ENCODE results near the gene PIGP.
"Not testable (repeated sequence)": the region's sequence is repeated elsewhere in the genome, so short reads cannot be mapped to it uniquely, and the experiment has no call there.

Gene PIGP

DNA sequence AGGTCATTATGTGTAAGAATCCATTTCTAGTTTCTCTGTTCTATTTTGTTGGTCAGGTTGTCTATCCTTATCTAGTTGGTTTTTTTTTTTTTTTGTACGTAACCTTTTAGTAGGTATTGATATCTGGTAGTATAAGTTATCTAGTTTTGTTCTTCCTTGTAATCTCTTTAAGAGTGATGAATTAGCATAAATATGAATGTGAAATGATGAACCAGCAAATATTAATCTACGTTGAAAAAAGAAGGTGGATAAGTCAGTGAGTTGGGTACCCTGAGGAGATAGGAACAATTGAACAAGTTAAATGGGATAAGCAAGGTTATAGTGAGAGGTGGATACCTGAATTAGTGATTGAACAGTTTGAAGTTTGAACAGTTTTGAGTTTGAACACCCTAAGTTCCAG, 34.1 kb upstream of the PIGP start:
- no peaks in the 10 kb centered on the region for H3K27me3 ChIP-seq
- TF ChIP-seq, protein P1, sequence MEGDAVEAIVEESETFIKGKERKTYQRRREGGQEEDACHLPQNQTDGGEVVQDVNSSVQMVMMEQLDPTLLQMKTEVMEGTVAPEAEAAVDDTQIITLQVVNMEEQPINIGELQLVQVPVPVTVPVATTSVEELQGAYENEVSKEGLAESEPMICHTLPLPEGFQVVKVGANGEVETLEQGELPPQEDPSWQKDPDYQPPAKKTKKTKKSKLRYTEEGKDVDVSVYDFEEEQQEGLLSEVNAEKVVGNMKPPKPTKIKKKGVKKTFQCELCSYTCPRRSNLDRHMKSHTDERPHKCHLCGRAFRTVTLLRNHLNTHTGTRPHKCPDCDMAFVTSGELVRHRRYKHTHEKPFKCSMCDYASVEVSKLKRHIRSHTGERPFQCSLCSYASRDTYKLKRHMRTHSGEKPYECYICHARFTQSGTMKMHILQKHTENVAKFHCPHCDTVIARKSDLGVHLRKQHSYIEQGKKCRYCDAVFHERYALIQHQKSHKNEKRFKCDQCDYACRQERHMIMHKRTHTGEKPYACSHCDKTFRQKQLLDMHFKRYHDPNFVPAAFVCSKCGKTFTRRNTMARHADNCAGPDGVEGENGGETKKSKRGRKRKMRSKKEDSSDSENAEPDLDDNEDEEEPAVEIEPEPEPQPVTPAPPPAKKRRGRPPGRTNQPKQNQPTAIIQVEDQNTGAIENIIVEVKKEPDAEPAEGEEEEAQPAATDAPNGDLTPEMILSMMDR (IDR thresholded peaks at IDR 0.05), result no peak
- no peaks in the 10 kb centered on the region for H3K36me3 ChIP-seq

DNA sequence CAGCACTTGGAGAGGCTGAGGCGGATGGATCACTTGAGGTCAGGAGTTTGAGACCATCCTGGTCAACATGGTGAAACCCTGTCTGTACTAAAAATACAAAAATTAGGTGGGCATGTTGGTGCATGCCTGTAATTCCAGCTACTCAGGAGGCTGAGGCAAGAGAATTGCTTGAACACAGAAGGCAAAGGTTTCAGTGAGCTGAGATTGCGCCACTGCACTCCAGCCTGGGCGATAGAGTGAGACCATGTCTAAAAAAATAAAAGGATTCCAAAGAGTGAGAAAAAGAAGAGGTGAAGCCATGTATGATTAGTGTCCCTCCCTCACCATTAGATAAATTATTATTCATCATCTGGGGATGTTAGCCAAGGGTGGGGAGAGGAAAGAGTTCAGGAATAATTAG, 29.9 kb upstream of the PIGP start:
- H3K27ac ChIP-seq; H3K9me3 ChIP-seq; H3K4me3 ChIP-seq (ENCODE audit: low read depth in 1 of 2, low read length in 1 of 2); H3K4me1 ChIP-seq (ENCODE audit: control insufficient read depth in 1 of 2, insufficient read depth in 1 of 2, low read depth in 1 of 2, low read length in 1 of 2); H3K27me3 ChIP-seq: not testable (repeated sequence)
- H3K36me3 ChIP-seq, result peaks cover 12% of the 10 kb centered on the region

More for the DNA sequence above, 34.1 kb upstream of the PIGP start:
- Histone ChIP-seq H3K4me1 (ENCODE audit: control insufficient read depth in 1 of 2, insufficient read depth in 1 of 2, low read depth in 1 of 2, low read length in 1 of 2) (no peaks in the 10 kb centered on the region), H3K27ac (no peak overlapping the region), H3K9me3 (no peaks in the 10 kb centered on the region), H3K4me3 (ENCODE audit: low read depth in 1 of 2, low read length in 1 of 2) (no peak overlapping the region)

DNA sequence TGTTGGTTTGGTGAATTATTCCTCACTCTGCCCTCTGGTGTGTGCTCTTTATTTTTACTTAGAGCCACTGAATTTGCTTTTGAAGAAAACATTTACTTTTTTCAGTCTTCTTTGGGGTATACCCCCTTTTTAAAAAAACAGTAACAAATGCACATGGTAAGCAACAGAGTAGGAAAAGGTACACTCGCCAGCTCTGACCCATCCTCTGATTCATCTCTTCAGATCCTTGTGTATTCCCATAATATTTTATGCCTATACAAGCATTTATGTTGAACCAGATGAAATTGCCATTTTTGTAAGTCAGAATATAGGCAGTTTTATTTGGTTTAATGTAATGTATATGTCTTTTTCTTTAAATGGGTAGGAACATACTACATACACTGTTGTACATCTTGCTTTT, 28.5 kb upstream of the PIGP start:
- TF ChIP-seq, protein P1 (IDR thresholded peaks at IDR 0.05), result no peak
- Histone ChIP-seq H3K27ac (no peak overlapping the region), H3K4me3 (ENCODE audit: low read depth in 1 of 2, low read length in 1 of 2) (no peak overlapping the region), H3K27me3 (no peaks in the 10 kb centered on the region), H3K36me3 (peaks cover 21% of the 10 kb centered on the region), H3K4me1 (ENCODE audit: control insufficient read depth in 1 of 2, insufficient read depth in 1 of 2, low read depth in 1 of 2, low read length in 1 of 2) (no peaks in the 10 kb centered on the region), H3K9me3 (no peaks in the 10 kb centered on the region)

DNA sequence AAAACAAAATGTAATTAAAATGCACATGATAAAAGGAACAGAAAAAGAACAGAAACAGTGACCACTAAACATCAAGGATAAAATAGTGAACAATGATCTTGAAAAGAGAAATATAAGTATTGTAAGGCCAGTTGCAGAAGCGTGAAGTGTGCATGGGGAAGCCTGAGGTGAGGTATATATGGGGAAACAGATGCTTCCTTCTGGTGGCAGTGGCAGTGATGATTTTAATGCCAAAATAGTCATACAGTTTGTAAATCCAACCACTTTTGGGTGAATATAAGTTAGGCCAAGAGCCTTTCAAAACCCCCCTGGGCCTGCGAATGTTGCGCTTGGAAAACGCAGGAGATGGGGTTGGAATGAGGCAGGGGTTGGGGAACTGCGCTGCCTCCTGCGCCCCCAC, 27.4 kb upstream of the PIGP start:
- peaks cover 21% of the 10 kb centered on the region for H3K36me3 ChIP-seq
- no peaks in the 10 kb centered on the region for H3K27me3 ChIP-seq
- H3K4me1 ChIP-seq (ENCODE audit: control insufficient read depth in 1 of 2, insufficient read depth in 1 of 2, low read depth in 1 of 2, low read length in 1 of 2), result no peaks in the 10 kb centered on the region
- TF ChIP-seq, protein P1 (IDR thresholded peaks at IDR 0.05), result no peak
- H3K9me3 ChIP-seq, result no peaks in the 10 kb centered on the region
- no peak overlapping the region for H3K4me3 ChIP-seq (ENCODE audit: low read depth in 1 of 2, low read length in 1 of 2)
- H3K27ac ChIP-seq, result no peak overlapping the region

DNA sequence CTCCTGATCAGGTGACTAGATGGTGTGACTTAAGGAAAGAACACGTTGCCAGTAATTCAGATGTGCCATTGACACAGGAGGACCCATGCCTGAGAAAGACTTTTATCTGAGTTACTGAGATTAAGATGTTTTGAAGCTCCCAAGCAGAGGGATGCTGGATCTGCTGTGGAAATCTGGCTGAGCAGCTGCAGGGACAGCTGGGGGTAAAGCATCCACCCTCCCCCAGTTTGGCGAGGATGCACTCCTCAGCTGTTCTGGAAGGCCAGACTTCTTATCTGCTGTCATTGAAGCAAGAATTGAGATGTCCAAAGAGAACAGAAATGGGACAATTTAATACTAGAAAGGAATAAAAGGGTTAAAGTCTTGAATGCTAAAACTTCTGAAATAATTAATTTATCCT, 25.9 kb upstream of the PIGP start:
- Histone ChIP-seq H3K27ac (no peak overlapping the region), H3K4me3 (ENCODE audit: low read depth in 1 of 2, low read length in 1 of 2) (no peak overlapping the region), H3K36me3 (peaks cover 21% of the 10 kb centered on the region), H3K27me3 (no peaks in the 10 kb centered on the region), H3K9me3 (no peaks in the 10 kb centered on the region), H3K4me1 (ENCODE audit: control insufficient read depth in 1 of 2, insufficient read depth in 1 of 2, low read depth in 1 of 2, low read length in 1 of 2) (no peaks in the 10 kb centered on the region)
- TF ChIP-seq, protein P1 (IDR thresholded peaks at IDR 0.05), result no peak

DNA sequence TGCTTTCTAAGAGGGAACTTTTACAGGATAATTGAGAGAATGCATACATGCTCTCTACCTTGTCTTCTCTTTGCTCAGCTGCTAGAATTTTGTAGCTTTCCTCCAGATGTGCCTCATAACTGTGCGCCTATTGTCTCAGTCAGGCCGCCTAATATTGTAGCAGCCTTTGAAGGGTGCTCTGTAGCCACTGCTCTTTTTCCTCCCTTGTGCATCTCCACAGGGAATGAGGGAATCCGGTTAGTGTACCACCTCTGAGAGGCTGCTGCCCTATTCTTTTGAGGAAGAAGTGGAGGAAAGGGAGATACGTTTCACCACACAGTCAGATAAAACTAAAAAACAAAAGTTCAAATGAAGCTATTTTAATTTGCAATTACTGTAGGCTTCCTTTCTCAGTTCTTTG, 22.9 kb upstream of the PIGP start:
- no peaks in the 10 kb centered on the region for H3K4me1 ChIP-seq (ENCODE audit: control insufficient read depth in 1 of 2, insufficient read depth in 1 of 2, low read depth in 1 of 2, low read length in 1 of 2)
- no peak overlapping the region for H3K4me3 ChIP-seq (ENCODE audit: low read depth in 1 of 2, low read length in 1 of 2)
- H3K27me3 ChIP-seq, result no peaks in the 10 kb centered on the region
- H3K36me3 ChIP-seq, result peaks cover 21% of the 10 kb centered on the region
- no peak overlapping the region for H3K27ac ChIP-seq
- H3K9me3 ChIP-seq, result no peaks in the 10 kb centered on the region
- TF ChIP-seq, protein P1 (IDR thresholded peaks at IDR 0.05), result no peak
